Testis (tissue), 3 donors: ENCODE results near the gene CCDC50. TPM values are rescaled to one million over a fixed set of nuclear protein-coding genes. Genes with fewer than 3 reads are reported as not detected.

ENCODE experiments used
- DNase-seq: peaks from one replicate; pipeline ENCODE4 v3.0.0-alpha.2; 2019
- H3K27ac ChIP-seq, 2 donors: fragments of 200-600 bp; sonication (generic); one replicate each; pipeline ENCODE4 v1.5.1; 2019
- H3K27me3 ChIP-seq: fragments of 200-600 bp; sonication (generic); one replicate; pipeline ENCODE4 v1.5.1; 2019
- H3K36me3 ChIP-seq: fragments of 200-600 bp; sonication (generic); one replicate; pipeline ENCODE4 v1.5.1; 2017; ENCODE audit warnings: low read depth; ENCODE audit errors: missing control alignments
- H3K4me1 ChIP-seq: fragments of 200-600 bp; sonication (generic); one replicate; pipeline ENCODE4 v1.5.1; 2019
- H3K4me3 ChIP-seq, 2 donors: fragments of 200-600 bp; sonication (generic); one replicate each; pipeline ENCODE4 v1.5.1; 2017 to 2019
- H3K9me3 ChIP-seq: fragments of 200-600 bp; sonication (generic); one replicate; pipeline ENCODE4 v1.5.1; 2017
- POLR2A ChIP-seq: fragments of 450-650 bp; IDR thresholded peaks from one replicate; pipeline ENCODE4 v1.6.1; 2017; ENCODE audit warnings: antibody characterized with exemption, mild to moderate bottlenecking, moderate library complexity
- WGBS, 2 donors: methylation state at CpG; one replicate each; pipeline ENCODE4 v1.1.5; 2018; 5-methylcytosine and 5-hydroxymethylcytosine counted together
- intact Hi-C: fragments of 100-400 bp; cut with DNase I; formaldehyde crosslinking; loops from one replicate; pipeline ENCODE4 v1.15.1; 2023; ENCODE audit warnings: low total_unique reads
- polyA plus RNA-seq: library from polyadenylated mRNA; stranded (reverse); fragments of 350-450 nt; fragmentation: Illumina TruSeq; extraction: RNeasy Lipid Tissue Mini Kit (QIAGEN cat#74804); gene quantifications from one replicate; pipeline ENCODE4 v1.2.3, GENCODE V29; 2014; ENCODE audit warnings: low read depth, low replicate concordance; ENCODE audit not compliant: insufficient read depth
- total RNA-seq, 2 donors: library from RNA; depleted of rRNA; stranded (reverse); fragments of >200 nt; gene quantifications; one replicate each; pipeline ENCODE4 v1.2.3, GENCODE V29; 2016
- TF ChIP-seq, protein P1 (sequence below), 3 experiments: fragments of 450-650 bp in 2 of 3; fragments of 200-600 bp in 1 of 3; sonication (generic) in 1 of 3; IDR thresholded peaks; one replicate each; pipeline ENCODE4 v1.5.1; 2016 to 2019; ENCODE audit warnings: antibody characterized with exemption in 3 of 3, mild to moderate bottlenecking in 2 of 3, moderate library complexity in 1 of 3

The CCDC50 gene
- total and polyA plus RNA-seq, 3 donors from 2014 or later: 65.0 to 69.9 (median 68.2) TPM

DNA sequence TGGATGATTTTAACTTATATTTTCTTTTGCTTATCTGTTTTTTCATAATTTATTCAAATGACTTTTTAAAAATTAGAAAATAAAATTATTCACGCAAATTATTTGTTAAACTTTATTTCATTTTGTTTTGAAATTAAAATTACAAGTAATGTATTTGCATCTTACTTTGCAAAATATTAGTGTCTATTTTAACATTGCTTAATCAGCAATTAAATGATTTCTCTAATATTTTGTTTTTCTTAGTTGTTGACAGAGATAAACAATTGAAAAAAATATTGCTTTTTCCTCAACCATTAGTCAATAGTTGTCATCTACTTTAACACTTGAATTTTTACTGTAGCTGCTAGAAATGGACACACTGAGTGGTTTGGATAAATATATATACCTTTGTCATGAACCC, 99.0 kb downstream of the CCDC50 start:
- 93 to 95% methylated on average over 1 of the region's 1 CpG for WGBS, 2 donors
- intact Hi-C loops: no loop called here
- no peaks in the 10 kb centered on the region for H3K36me3 ChIP-seq
- H3K27me3 ChIP-seq: no peaks in the 10 kb centered on the region
- no peak overlapping the region for H3K4me3 ChIP-seq
- TF ChIP-seq, protein P1, sequence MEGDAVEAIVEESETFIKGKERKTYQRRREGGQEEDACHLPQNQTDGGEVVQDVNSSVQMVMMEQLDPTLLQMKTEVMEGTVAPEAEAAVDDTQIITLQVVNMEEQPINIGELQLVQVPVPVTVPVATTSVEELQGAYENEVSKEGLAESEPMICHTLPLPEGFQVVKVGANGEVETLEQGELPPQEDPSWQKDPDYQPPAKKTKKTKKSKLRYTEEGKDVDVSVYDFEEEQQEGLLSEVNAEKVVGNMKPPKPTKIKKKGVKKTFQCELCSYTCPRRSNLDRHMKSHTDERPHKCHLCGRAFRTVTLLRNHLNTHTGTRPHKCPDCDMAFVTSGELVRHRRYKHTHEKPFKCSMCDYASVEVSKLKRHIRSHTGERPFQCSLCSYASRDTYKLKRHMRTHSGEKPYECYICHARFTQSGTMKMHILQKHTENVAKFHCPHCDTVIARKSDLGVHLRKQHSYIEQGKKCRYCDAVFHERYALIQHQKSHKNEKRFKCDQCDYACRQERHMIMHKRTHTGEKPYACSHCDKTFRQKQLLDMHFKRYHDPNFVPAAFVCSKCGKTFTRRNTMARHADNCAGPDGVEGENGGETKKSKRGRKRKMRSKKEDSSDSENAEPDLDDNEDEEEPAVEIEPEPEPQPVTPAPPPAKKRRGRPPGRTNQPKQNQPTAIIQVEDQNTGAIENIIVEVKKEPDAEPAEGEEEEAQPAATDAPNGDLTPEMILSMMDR (IDR thresholded peaks at IDR 0.05): no peak
- no peak for TF ChIP-seq POLR2A
- H3K27ac ChIP-seq: no peak overlapping the region
- no peaks in the 10 kb centered on the region for H3K9me3 ChIP-seq
- no peaks in the 10 kb centered on the region for H3K4me1 ChIP-seq
- no peak for DNase-seq

DNA sequence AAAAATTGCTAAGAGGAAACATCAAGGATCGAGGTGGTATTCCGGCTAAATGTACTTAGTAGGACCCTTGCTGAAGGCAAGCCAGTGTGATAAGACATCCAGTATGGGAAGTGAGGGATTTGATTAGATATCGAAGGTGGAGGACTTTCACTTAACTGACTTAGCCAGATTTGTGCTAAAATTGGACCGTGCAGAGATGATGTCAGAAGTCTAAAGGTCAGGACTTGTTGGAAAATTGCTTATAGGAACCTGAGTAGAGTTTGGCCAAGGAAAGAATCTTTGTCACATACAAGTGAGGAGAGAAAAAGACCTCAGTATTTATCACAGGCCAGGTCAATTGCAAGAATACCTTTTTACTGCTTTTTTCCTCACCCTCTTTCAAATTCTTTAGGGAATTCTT, 100.9 kb downstream of the CCDC50 start:
- intact Hi-C loops: no loop called here
- TF ChIP-seq POLR2A: no peak
- TF ChIP-seq, protein P1 (IDR thresholded peaks at IDR 0.05): no peak
- 58 to 69% methylated on average over 4 of the region's 4 CpGs for WGBS, 2 donors

DNA sequence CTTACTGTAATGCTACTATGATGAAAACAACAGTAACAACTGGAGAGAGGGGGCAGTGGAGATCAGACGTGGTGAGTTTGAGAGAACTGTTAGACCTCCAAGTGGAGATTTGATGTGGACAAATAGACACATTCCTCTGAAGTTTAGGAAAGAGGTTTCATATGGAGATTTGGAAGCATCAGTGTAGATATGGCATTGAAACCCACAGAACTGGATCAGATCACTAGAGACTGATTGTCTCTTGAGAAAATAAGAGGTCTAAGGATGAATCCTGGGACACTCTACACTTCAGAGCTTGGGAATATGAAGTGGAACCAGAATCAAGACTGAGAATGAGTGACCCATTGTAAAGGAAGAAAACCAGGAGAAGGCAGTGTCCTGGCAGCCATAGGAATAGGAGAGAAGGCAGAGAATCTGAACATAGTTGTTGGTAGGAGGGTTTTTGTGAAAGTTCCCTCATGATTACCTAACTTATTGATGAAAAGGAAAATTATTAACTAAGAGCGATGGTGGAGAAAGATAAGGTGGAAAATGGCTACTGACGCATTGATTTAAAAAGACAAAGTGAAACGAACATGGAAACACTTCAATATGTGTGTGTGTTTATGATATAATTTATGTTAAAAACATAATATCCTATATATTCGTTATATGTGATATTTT, 102.1 kb downstream of the CCDC50 start:
- H3K36me3 ChIP-seq: no peaks in the 10 kb centered on the region
- no peak for DNase-seq
- intact Hi-C loops: no loop called here
- WGBS, 2 donors: 69 to 74% methylated on average over 5 of the region's 5 CpGs
- H3K4me1 ChIP-seq: no peaks in the 10 kb centered on the region
- H3K27me3 ChIP-seq: no peaks in the 10 kb centered on the region
- H3K27ac ChIP-seq: no peak overlapping the region
- H3K4me3 ChIP-seq: no peak overlapping the region
- no peak for TF ChIP-seq POLR2A
- TF ChIP-seq, protein P1 (IDR thresholded peaks at IDR 0.05): no peak
- H3K9me3 ChIP-seq: no peaks in the 10 kb centered on the region

More for the DNA sequence above, 100.9 kb downstream of the CCDC50 start:
- H3K27me3 ChIP-seq: no peaks in the 10 kb centered on the region
- DNase-seq: no peak
- H3K4me1 ChIP-seq: no peaks in the 10 kb centered on the region
- H3K9me3 ChIP-seq: no peaks in the 10 kb centered on the region
- H3K4me3 ChIP-seq: no peak overlapping the region
- no peak overlapping the region for H3K27ac ChIP-seq
- no peaks in the 10 kb centered on the region for H3K36me3 ChIP-seq

DNA sequence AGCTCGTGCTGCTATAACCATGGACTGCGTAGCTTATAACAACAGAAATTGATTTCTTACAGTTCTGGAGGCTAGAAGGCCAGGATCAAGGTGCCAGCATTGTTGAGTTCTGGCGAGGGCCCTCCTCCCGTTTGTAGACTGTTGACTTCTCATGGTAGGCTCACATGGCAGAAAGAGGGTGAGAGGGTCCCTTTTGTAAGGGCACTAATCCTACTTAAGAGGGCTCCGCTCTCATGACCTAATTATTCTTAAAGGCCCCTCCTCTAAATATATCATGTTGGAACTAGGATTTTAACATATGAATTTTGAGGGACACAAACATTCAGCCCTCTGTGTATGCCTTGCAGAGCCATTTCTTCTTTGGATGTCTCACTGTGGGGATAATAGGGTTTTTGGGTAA, 103.0 kb downstream of the CCDC50 start:
- 92 to 93% methylated on average over 5 of the region's 5 CpGs for WGBS, 2 donors
- H3K27ac ChIP-seq: no peak overlapping the region
- DNase-seq: no peak
- TF ChIP-seq, protein P1 (IDR thresholded peaks at IDR 0.05): no peak
- TF ChIP-seq POLR2A: no peak
- H3K27me3 ChIP-seq: no peaks in the 10 kb centered on the region
- H3K4me3 ChIP-seq: no peak overlapping the region
- intact Hi-C loops: no loop called here
- H3K9me3 ChIP-seq: no peaks in the 10 kb centered on the region
- H3K36me3 ChIP-seq: no peaks in the 10 kb centered on the region
- no peaks in the 10 kb centered on the region for H3K4me1 ChIP-seq

DNA sequence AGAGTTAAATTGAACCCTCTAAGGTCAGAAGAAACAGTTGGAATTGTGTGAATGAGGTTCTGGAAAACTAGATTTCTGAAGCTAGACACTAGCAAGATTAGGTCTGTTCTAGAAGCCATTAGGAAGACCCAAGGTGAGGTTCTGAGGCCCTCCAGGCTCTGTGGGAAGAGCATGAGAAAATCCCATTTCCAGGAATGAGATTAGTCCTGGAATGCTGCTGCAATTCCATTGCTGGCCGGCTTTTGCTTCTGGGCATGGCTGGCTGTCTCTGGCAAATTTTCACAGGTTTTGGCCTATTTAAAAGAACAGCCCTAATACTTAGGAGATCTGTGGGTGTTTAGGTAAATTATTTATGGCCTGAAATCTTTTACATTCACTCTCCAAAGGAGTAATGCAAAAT, 104.8 kb downstream of the CCDC50 start:
- intact Hi-C loops: no loop called here
- TF ChIP-seq, protein P1 (IDR thresholded peaks at IDR 0.05): no peak
- TF ChIP-seq POLR2A: no peak
- no peaks in the 10 kb centered on the region for H3K9me3 ChIP-seq
- no peak overlapping the region for H3K4me3 ChIP-seq
- no peaks in the 10 kb centered on the region for H3K4me1 ChIP-seq
- 83 to 85% methylated on average over 1 of the region's 1 CpG for WGBS, 2 donors
- no peak overlapping the region for H3K27ac ChIP-seq
- DNase-seq: no peak
- no peaks in the 10 kb centered on the region for H3K27me3 ChIP-seq
- no peaks in the 10 kb centered on the region for H3K36me3 ChIP-seq
